GM12878 (cell line): ENCODE measurements around the gene CRYBA2. TPM values are rescaled to one million over a fixed set of nuclear protein-coding genes. Genes with fewer than 3 reads are reported as not detected.

Experiments used
- CHD4 ChIP-seq: fragments of 200-600 bp; sonication (generic); IDR thresholded peaks from 2 replicates; pipeline ENCODE4 v1.6.1; 2016; ENCODE audit warnings: mild to moderate bottlenecking
- CREB1 ChIP-seq: IDR thresholded peaks from 2 replicates; pipeline ENCODE4 v1.6.1; 2012; ENCODE audit warnings: low read depth, mild to moderate bottlenecking, inconsistent platforms
- CREM ChIP-seq: IDR thresholded peaks from 2 replicates; pipeline ENCODE4 v1.6.1; 2014; ENCODE audit warnings: antibody characterized with exemption, low read depth
- YBX1 ChIP-seq: fragments of 450-650 bp; IDR thresholded peaks from 2 replicates; pipeline ENCODE4 v1.6.1; 2016; ENCODE audit warnings: antibody characterized with exemption
- polyA plus RNA-seq, 11 experiments: library from polyadenylated mRNA; depleted of rRNA in 4 of 11; unstranded in 6 of 11; stranded (reverse) in 5 of 11; fragments of >200 nt; fragmentation: Nextera tagmentation in 4 of 11; fragmentation: Illumina TruSeq in 1 of 11; extraction: Ambion mirVana in 4 of 11; extraction: Trizol in 1 of 11; gene quantifications; 1 replicate in 1 of 11; 2 replicates in 10 of 11; pipeline versions ENCODE4 v1.2.1 to v1.2.3, GENCODE V29; 2011 to 2016; ENCODE audit warnings: inconsistent platforms in 2 of 11, missing spikeins in 2 of 11, low read depth in 1 of 11
- total RNA-seq, 4 experiments: library from RNA; depleted of rRNA in 3 of 4; stranded (reverse); fragments of >200 nt in 3 of 4; fragmentation: Illumina TruSeq in 1 of 4; extraction: Trizol in 1 of 4; gene quantifications; 2 replicates each; pipeline versions ENCODE4 v1.2.1 to v1.2.3, GENCODE V29; 2013 to 2021
- TF ChIP-seq, protein P1 (sequence below): fragments of 450-650 bp; IDR thresholded peaks from 2 replicates; pipeline ENCODE4 v1.6.1; 2017; ENCODE audit warnings: mild to moderate bottlenecking, moderate library complexity
- TF ChIP-seq, protein P2 (sequence below): fragments of 450-650 bp; IDR thresholded peaks from 2 replicates; pipeline ENCODE4 v1.6.1; 2016; ENCODE audit warnings: mild to moderate bottlenecking, moderate library complexity, borderline replicate concordance

Gene CRYBA2
- total and polyA plus RNA-seq, 10 of the 15 experiments (the other 5 are each of a cell fraction or from before 2014, with no cell fraction given): not detected

DNA sequence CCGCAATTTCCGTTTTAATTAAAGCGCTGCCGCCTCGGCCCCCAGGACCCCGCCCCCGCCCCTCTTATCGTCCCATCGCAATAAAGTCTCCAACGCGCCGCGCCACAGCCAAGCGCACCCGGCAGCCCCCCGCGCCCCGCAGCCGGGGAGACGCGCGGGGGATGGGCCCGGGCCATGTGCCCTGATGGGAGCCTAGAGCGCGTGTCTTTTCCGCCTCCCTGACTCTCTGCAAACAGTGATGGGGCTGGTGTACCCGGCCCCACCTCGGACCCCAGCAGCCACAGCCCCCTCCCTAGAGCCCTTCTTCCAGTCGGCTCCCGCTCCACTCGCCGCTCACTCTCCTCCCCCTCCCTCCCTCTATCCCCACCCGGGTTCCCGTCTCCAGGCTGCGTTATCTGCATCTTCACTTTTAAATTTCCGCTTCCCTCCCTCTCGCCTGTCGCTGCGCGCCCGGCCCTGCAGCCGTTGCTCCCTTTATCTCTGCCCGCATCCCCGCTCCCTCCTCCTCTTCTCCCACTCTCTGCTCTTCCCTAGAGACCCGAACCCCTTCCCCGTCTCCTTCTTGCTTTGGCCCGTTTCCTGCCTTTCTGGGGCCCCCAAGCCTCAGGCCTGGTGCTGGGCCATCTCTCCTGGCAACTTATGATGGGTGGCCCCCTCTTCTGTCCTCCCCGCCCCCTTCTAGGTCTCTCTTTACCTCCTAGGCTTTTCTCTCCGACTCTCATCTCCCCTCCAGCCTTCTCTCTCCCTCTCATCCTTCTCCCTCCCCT lies 7.7 kb downstream of the CRYBA2 start (continued):
- TF ChIP-seq, protein P1, sequence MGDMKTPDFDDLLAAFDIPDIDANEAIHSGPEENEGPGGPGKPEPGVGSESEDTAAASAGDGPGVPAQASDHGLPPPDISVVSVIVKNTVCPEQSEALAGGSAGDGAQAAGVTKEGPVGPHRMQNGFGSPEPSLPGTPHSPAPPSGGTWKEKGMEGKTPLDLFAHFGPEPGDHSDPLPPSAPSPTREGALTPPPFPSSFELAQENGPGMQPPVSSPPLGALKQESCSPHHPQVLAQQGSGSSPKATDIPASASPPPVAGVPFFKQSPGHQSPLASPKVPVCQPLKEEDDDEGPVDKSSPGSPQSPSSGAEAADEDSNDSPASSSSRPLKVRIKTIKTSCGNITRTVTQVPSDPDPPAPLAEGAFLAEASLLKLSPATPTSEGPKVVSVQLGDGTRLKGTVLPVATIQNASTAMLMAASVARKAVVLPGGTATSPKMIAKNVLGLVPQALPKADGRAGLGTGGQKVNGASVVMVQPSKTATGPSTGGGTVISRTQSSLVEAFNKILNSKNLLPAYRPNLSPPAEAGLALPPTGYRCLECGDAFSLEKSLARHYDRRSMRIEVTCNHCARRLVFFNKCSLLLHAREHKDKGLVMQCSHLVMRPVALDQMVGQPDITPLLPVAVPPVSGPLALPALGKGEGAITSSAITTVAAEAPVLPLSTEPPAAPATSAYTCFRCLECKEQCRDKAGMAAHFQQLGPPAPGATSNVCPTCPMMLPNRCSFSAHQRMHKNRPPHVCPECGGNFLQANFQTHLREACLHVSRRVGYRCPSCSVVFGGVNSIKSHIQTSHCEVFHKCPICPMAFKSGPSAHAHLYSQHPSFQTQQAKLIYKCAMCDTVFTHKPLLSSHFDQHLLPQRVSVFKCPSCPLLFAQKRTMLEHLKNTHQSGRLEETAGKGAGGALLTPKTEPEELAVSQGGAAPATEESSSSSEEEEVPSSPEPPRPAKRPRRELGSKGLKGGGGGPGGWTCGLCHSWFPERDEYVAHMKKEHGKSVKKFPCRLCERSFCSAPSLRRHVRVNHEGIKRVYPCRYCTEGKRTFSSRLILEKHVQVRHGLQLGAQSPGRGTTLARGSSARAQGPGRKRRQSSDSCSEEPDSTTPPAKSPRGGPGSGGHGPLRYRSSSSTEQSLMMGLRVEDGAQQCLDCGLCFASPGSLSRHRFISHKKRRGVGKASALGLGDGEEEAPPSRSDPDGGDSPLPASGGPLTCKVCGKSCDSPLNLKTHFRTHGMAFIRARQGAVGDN: no peak
- TF ChIP-seq YBX1: no peak
- no peak for TF ChIP-seq CREB1
- TF ChIP-seq CREM: no peak
- TF ChIP-seq, protein P2, sequence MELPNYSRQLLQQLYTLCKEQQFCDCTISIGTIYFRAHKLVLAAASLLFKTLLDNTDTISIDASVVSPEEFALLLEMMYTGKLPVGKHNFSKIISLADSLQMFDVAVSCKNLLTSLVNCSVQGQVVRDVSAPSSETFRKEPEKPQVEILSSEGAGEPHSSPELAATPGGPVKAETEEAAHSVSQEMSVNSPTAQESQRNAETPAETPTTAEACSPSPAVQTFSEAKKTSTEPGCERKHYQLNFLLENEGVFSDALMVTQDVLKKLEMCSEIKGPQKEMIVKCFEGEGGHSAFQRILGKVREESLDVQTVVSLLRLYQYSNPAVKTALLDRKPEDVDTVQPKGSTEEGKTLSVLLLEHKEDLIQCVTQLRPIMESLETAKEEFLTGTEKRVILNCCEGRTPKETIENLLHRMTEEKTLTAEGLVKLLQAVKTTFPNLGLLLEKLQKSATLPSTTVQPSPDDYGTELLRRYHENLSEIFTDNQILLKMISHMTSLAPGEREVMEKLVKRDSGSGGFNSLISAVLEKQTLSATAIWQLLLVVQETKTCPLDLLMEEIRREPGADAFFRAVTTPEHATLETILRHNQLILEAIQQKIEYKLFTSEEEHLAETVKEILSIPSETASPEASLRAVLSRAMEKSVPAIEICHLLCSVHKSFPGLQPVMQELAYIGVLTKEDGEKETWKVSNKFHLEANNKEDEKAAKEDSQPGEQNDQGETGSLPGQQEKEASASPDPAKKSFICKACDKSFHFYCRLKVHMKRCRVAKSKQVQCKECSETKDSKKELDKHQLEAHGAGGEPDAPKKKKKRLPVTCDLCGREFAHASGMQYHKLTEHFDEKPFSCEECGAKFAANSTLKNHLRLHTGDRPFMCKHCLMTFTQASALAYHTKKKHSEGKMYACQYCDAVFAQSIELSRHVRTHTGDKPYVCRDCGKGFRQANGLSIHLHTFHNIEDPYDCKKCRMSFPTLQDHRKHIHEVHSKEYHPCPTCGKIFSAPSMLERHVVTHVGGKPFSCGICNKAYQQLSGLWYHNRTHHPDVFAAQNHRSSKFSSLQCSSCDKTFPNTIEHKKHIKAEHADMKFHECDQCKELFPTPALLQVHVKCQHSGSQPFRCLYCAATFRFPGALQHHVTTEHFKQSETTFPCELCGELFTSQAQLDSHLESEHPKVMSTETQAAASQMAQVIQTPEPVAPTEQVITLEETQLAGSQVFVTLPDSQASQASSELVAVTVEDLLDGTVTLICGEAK: no peak
- no peak for TF ChIP-seq CHD4
